Suprapubic skin (tissue), 4 donors: ENCODE measurements around the gene FSIP1. TPM values are rescaled to one million over a fixed set of nuclear protein-coding genes. Genes with fewer than 3 reads are reported as not detected.

Experiments used
- DNase-seq, 2 donors: peaks; one replicate each; pipeline ENCODE4 v3.0.0-alpha.2; 2019; ENCODE audit warnings: low spot score in 2 of 2
- H3K27ac ChIP-seq: fragments of 200-600 bp; sonication (generic); one replicate; pipeline ENCODE4 v1.5.1; 2019
- H3K27me3 ChIP-seq: fragments of 200-600 bp; sonication (generic); one replicate; pipeline ENCODE4 v1.5.1; 2019
- H3K36me3 ChIP-seq: fragments of 200-600 bp; sonication (generic); one replicate; pipeline ENCODE4 v1.5.1; 2019
- H3K4me1 ChIP-seq: fragments of 200-600 bp; sonication (generic); one replicate; pipeline ENCODE4 v1.5.1; 2019
- H3K4me3 ChIP-seq: fragments of 200-600 bp; sonication (generic); one replicate; pipeline ENCODE4 v1.5.1; 2019; ENCODE audit warnings: mild to moderate bottlenecking
- H3K9me3 ChIP-seq: fragments of 200-600 bp; sonication (generic); one replicate; pipeline ENCODE4 v1.5.1; 2019
- EP300 ChIP-seq: sonication (generic); formaldehyde crosslinking; IDR thresholded peaks from one replicate; pipeline ENCODE4 v1.6.1; 2017; ENCODE audit warnings: antibody characterized with exemption
- POLR2A ChIP-seq, 2 donors: fragments of 450-650 bp; IDR thresholded peaks; one replicate each; pipeline ENCODE4 v1.6.1; 2017; ENCODE audit warnings: antibody characterized with exemption in 2 of 2, mild to moderate bottlenecking in 2 of 2, moderate library complexity in 2 of 2
- POLR2AphosphoS5 ChIP-seq, 3 donors: sonication (generic); formaldehyde crosslinking; IDR thresholded peaks; one replicate each; pipeline ENCODE4 v1.6.1; 2017; ENCODE audit warnings: antibody characterized with exemption in 3 of 3
- WGBS: methylation state at CpG from one replicate; pipeline ENCODE4 v1.1.5; 2018; 5-methylcytosine and 5-hydroxymethylcytosine counted together
- total RNA-seq, 4 donors: library from RNA; depleted of rRNA; stranded (reverse); fragments of >200 nt; gene quantifications; one replicate each; pipeline ENCODE4 v1.1.0, GENCODE V29; 2016
- TF ChIP-seq, protein P1 (sequence below), 2 donors: fragments of 200-600 bp in 1 of 2; fragments of 450-650 bp in 1 of 2; sonication (generic) in 1 of 2; IDR thresholded peaks; one replicate each; pipeline ENCODE4 v1.5.1; 2016 to 2019; ENCODE audit warnings: antibody characterized with exemption in 2 of 2, mild to moderate bottlenecking in 1 of 2, moderate library complexity in 1 of 2

Gene FSIP1
- total RNA-seq, 4 donors from 2014 or later = 0.21 to 0.24 TPM; not detected in 2

DNA sequence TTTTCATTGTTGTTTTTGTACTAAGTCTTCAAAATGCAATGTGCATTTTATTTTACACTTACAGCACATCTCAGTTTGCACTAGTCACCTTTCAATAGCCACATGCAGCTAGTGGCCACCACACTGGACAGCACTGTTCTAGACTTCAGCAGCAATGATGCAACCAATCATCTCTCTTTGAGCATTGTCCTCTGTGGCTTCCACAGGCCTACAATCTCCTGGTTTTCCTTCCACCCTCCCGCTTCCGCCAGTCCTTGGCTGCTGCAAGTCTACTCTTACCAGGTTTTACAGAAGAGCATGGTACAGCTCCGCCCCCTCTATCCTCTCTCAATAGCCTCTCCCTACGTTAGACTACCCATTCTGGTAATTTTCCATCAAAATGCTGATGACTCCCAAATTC is 25.1 kb upstream of the FSIP1 start:
- no peak overlapping the region for H3K4me3 ChIP-seq

DNA sequence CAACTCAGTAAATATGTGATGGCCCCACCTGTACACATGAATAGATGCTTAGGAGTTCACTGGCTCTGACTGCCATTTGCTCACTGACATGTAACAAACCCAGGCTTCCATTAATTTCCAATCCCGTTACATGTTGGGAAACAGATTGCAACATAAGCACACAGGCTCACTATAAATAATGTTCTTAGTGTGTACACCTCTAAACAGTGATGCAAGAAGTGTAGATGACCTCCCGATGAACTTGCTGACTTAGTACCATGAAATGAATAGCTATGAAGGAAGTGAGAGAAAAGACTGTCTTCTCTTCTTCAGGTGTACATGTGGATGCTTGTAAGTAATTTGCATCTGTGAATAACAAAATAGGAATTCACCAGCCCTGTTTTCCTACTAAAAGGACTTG is 21.4 kb upstream of the FSIP1 start:
- no peak overlapping the region for H3K27ac ChIP-seq
- H3K9me3 ChIP-seq = no peaks in the 10 kb centered on the region
- H3K4me3 ChIP-seq = no peak overlapping the region
- DNase-seq = no peak
- H3K27me3 ChIP-seq = no peaks in the 10 kb centered on the region
- H3K4me1 ChIP-seq = no peaks in the 10 kb centered on the region
- WGBS = 64% methylated on average over 2 of the region's 2 CpGs
- H3K36me3 ChIP-seq = no peaks in the 10 kb centered on the region
- peak in 1 of 3 donors; percentile 16 for TF ChIP-seq POLR2AphosphoS5 (IDR thresholded peaks at IDR 0.05)
- TF ChIP-seq POLR2A (IDR thresholded peaks at IDR 0.05) = no peak

More for the DNA sequence above, 25.1 kb upstream of the FSIP1 start:
- no peak for DNase-seq
- Histone ChIP-seq H3K27ac (no peak overlapping the region), H3K36me3 (no peaks in the 10 kb centered on the region), H3K9me3 (no peaks in the 10 kb centered on the region), H3K4me1 (no peaks in the 10 kb centered on the region), H3K27me3 (no peaks in the 10 kb centered on the region)
- TF ChIP-seq, protein P1, sequence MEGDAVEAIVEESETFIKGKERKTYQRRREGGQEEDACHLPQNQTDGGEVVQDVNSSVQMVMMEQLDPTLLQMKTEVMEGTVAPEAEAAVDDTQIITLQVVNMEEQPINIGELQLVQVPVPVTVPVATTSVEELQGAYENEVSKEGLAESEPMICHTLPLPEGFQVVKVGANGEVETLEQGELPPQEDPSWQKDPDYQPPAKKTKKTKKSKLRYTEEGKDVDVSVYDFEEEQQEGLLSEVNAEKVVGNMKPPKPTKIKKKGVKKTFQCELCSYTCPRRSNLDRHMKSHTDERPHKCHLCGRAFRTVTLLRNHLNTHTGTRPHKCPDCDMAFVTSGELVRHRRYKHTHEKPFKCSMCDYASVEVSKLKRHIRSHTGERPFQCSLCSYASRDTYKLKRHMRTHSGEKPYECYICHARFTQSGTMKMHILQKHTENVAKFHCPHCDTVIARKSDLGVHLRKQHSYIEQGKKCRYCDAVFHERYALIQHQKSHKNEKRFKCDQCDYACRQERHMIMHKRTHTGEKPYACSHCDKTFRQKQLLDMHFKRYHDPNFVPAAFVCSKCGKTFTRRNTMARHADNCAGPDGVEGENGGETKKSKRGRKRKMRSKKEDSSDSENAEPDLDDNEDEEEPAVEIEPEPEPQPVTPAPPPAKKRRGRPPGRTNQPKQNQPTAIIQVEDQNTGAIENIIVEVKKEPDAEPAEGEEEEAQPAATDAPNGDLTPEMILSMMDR (IDR thresholded peaks at IDR 0.05) = no peak
- no peak for TF ChIP-seq EP300
- no peak for TF ChIP-seq POLR2AphosphoS5 (IDR thresholded peaks at IDR 0.05)
- TF ChIP-seq POLR2A (IDR thresholded peaks at IDR 0.05) = no peak
- WGBS = 88% methylated on average over 4 of the region's 4 CpGs

DNA sequence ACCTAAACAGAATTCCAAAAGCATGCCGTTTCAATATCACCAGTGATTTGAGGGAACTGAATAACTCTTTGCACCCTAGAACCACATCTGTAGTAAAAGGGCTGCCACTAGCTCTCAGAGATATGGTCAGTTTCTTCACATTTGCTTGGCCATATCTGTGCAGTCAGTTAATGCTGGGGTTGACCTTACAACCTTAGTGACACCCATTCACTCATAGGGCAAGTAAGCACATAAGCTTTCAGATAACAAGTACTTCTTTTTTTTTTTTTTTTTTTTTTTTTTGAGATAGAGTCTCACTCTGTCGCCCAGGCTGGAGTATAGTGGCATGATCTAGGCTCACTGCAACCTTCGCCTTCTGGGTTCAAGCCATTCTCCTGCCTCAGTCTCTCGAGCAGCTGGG is 20.4 kb upstream of the FSIP1 start:
- Histone ChIP-seq H3K36me3 (no peaks in the 10 kb centered on the region), H3K27me3 (no peaks in the 10 kb centered on the region), H3K4me3 (no peak overlapping the region), H3K27ac (no peak overlapping the region), H3K4me1 (no peaks in the 10 kb centered on the region), H3K9me3 (no peaks in the 10 kb centered on the region)
- WGBS = 93% methylated on average over 4 of the region's 4 CpGs
- DNase-seq = no peak
- TF ChIP-seq, protein P1 (IDR thresholded peaks at IDR 0.05) = no peak
- TF ChIP-seq POLR2A (IDR thresholded peaks at IDR 0.05) = no peak
- no peak for TF ChIP-seq EP300
- no peak for TF ChIP-seq POLR2AphosphoS5 (IDR thresholded peaks at IDR 0.05)

DNA sequence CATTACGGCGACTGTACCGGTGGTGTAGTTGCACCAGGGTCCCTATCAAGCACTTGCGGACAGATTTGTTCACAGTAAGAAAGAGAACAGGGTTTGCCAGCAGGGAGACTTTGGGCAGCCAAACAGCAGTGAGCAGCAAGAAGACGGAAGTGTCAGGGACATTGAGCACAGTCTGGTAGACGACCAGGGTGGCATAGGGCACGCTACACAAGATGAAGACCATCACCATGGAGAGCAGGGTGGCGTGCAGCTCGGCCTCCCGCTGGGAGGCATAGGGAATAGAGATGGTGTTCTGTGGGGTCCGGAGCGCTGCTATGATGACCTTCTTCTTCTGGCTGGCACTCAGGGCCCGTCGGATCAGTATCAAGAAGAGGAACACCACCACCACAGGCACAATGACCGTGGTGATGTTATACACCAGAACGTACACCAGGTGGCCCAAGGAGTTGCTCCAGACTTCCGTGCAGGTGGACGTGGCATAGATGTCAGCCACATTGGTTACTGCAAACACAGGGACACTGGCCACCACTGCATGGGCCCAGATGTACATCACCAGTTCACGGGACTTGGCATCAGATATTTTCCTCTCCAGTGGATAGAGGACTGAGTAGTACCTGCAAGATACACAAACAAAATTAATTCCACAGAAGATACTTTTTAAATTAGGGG is 19.1 kb upstream of the FSIP1 start:
- H3K27ac ChIP-seq = no peak overlapping the region
- no peak overlapping the region for H3K4me3 ChIP-seq
- H3K4me1 ChIP-seq = no peaks in the 10 kb centered on the region
- no peaks in the 10 kb centered on the region for H3K27me3 ChIP-seq
- 89% methylated on average over 19 of the region's 19 CpGs for WGBS
- no peak for DNase-seq
- no peaks in the 10 kb centered on the region for H3K36me3 ChIP-seq
- TF ChIP-seq EP300 = no peak
- no peak for TF ChIP-seq POLR2AphosphoS5 (IDR thresholded peaks at IDR 0.05)
- TF ChIP-seq, protein P1 (IDR thresholded peaks at IDR 0.05) = peak in 1 of 2 donors; percentile 21
- no peak for TF ChIP-seq POLR2A (IDR thresholded peaks at IDR 0.05)
- no peaks in the 10 kb centered on the region for H3K9me3 ChIP-seq

DNA sequence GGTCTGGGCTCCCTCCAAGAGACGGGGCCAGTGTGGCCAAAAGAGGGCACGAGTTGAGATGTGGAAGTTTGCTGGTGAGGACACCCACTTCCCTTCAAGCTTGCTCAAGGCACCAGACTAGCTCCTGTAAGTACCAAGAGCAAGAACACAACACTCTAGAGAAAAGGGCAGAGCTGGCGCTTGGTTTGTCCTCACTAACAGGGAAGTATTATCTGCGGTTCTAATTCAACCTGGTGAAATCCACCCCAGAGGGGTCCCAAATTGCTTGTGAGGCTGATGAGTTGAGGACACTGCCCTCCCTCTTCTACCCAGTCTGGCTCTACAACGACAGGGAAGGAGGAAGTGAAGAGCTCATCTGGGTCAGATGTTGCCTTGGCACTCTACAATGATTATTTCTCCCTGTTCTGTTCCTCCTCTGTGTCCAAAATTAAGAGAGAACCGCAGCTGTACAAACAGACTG is 16.9 kb upstream of the FSIP1 start:
- WGBS = 69% methylated on average over 6 of the region's 6 CpGs
- DNase-seq = no peak
- Histone ChIP-seq H3K4me3 (no peak overlapping the region), H3K4me1 (no peaks in the 10 kb centered on the region), H3K9me3 (no peaks in the 10 kb centered on the region), H3K36me3 (no peaks in the 10 kb centered on the region), H3K27ac (no peak overlapping the region), H3K27me3 (no peaks in the 10 kb centered on the region)
- TF ChIP-seq, protein P1 (IDR thresholded peaks at IDR 0.05) = no peak
- no peak for TF ChIP-seq EP300
- no peak for TF ChIP-seq POLR2AphosphoS5 (IDR thresholded peaks at IDR 0.05)
- no peak for TF ChIP-seq POLR2A (IDR thresholded peaks at IDR 0.05)
